Neural crest cell (in vitro differentiated cells): ENCODE results near the gene JAK2. TPM values are rescaled to one million over a fixed set of nuclear protein-coding genes. Genes with fewer than 3 reads are reported as not detected.
A peak's percentile ranks its signal among the peaks of the same experiment; 100 is the strongest.

Source experiments
- DNase-seq: peaks from one replicate; pipeline ENCODE4 v3.0.0; 2021; ENCODE audit warnings: low read depth, mixed read lengths, low spot score
- H3K27ac Mint-ChIP-seq: one replicate; pipeline ENCODE4 v1.8.0; 2021; ENCODE audit warnings: mild to moderate bottlenecking, mixed read lengths; ENCODE audit not compliant: unreplicated experiment
- H3K27me3 Mint-ChIP-seq: 2 replicates; pipeline ENCODE4 v1.8.0; 2021; ENCODE audit warnings: low read depth, mild to moderate bottlenecking, mixed read lengths
- H3K36me3 Mint-ChIP-seq: 2 replicates; pipeline ENCODE4 v1.8.0; 2021; ENCODE audit warnings: low read depth, mild to moderate bottlenecking, mixed read lengths
- H3K4me1 Mint-ChIP-seq: 2 replicates; pipeline ENCODE4 v1.8.0; 2021; ENCODE audit warnings: mixed read lengths
- H3K4me3 Mint-ChIP-seq: one replicate; pipeline ENCODE4 v1.8.0; 2021; ENCODE audit warnings: mild to moderate bottlenecking, mixed read lengths
- H3K9me3 Mint-ChIP-seq: 2 replicates; pipeline ENCODE4 v1.8.0; 2021; ENCODE audit warnings: mixed read lengths
- long read RNA-seq: library from polyadenylated mRNA; unstranded; transcript quantifications from one replicate; pipeline ENCODE4 v2.0.0, GENCODE V29; 2020
- total RNA-seq: library from RNA; stranded (reverse); gene quantifications from 2 replicates; pipeline ENCODE4 v1.2.1, GENCODE V29; 2021
- TF ChIP-seq, protein P1 (sequence below): fragments of 200-600 bp; sonication (generic); conservative IDR thresholded peaks from 2 replicates; pipeline ENCODE4 v1.5.0; 2021; ENCODE audit warnings: antibody characterized with exemption, mild to moderate bottlenecking

Gene JAK2
- 5.0 and 5.7 TPM in 2 replicates for total RNA-seq
- long read RNA-seq, partial matches to known transcripts: 1 of 2 reads
- long read RNA-seq, other reads (novel, unspliced or antisense): 1 of 2 reads

DNA sequence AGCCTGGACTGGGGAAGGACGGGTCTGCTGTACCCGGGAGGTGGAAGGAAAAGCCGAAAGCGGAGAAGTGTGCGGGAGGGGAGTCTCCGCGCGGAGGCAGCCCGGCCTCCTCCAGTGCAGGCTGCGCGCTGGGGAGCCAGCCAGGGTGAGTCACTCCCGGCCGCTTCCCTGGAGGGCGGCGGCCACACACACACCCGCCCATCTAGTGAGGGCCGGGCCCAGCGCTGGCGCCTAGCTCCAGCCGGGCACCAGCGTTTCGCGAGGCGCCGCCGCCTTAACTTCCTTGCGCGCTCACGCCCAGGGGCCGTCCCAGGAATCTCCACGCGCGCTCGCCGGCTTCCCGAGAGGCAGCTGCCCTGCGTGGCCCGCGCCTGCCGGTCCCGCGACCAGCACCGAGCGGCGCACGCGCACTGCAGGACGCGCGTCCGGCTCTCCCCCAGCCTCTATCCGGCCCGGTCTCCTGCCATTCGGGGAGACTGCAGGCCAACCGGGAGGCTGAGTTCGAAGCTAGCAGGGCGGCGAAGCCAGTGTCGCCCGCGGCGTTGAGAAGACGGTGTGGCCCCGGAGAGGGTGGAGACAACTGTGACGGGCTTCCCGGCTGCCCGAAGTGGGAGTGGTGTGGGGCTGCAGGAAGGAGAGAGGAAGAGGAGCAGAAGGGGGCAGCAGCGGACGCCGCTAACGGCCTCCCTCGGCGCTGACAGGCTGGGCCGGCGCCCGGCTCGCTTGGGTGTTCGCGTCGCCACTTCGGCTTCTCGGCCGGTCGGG is at the start of gene JAK2:
JAK2 (plus strand) TSS at position 652 of the 765 bp plus-strand sequence. CDS start 36,716 bp downstream, outside the sequence.
- DNase-seq: peak; percentile 80
- TF ChIP-seq, protein P1, sequence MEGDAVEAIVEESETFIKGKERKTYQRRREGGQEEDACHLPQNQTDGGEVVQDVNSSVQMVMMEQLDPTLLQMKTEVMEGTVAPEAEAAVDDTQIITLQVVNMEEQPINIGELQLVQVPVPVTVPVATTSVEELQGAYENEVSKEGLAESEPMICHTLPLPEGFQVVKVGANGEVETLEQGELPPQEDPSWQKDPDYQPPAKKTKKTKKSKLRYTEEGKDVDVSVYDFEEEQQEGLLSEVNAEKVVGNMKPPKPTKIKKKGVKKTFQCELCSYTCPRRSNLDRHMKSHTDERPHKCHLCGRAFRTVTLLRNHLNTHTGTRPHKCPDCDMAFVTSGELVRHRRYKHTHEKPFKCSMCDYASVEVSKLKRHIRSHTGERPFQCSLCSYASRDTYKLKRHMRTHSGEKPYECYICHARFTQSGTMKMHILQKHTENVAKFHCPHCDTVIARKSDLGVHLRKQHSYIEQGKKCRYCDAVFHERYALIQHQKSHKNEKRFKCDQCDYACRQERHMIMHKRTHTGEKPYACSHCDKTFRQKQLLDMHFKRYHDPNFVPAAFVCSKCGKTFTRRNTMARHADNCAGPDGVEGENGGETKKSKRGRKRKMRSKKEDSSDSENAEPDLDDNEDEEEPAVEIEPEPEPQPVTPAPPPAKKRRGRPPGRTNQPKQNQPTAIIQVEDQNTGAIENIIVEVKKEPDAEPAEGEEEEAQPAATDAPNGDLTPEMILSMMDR: peak; percentile 52
- no peaks in the 10 kb centered on the region for H3K36me3 Mint-ChIP-seq
- peak within 1 kb of the TSS; percentile 95 for H3K27ac Mint-ChIP-seq
- H3K4me1 Mint-ChIP-seq: peaks cover 19% of the 10 kb centered on the region
- H3K9me3 Mint-ChIP-seq: no peaks in the 10 kb centered on the region
- H3K4me3 Mint-ChIP-seq: peak within 1 kb of the TSS; percentile 91
- peaks cover 3% of the 10 kb centered on the region for H3K27me3 Mint-ChIP-seq

DNA sequence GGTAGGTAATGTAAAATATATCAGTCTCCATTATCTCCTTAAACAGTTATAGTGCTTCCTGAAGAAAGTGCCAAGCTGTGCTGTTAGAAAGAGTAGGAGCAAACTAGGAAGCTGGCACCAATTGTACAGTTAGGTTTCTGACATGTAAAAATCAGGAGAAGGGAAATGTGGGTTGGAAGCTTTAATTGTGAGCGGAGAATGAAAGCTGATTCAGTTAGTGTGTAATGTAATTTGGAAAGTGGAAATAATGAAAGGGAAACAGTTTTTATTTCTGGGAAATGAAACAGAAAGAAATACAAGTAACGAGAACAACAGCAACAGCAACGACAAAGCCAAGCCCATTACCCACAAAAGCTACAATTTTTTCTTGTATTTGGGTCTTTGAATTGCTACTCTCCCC is 48.8 kb upstream of the JAK2 start:
- H3K9me3 Mint-ChIP-seq: no peaks in the 10 kb centered on the region
- no peaks in the 10 kb centered on the region for H3K27me3 Mint-ChIP-seq
- TF ChIP-seq, protein P1: no peak
- no peaks in the 10 kb centered on the region for H3K36me3 Mint-ChIP-seq
- no peak for DNase-seq
- H3K27ac Mint-ChIP-seq: no peak overlapping the region
- no peaks in the 10 kb centered on the region for H3K4me1 Mint-ChIP-seq
- H3K4me3 Mint-ChIP-seq: no peak overlapping the region

DNA sequence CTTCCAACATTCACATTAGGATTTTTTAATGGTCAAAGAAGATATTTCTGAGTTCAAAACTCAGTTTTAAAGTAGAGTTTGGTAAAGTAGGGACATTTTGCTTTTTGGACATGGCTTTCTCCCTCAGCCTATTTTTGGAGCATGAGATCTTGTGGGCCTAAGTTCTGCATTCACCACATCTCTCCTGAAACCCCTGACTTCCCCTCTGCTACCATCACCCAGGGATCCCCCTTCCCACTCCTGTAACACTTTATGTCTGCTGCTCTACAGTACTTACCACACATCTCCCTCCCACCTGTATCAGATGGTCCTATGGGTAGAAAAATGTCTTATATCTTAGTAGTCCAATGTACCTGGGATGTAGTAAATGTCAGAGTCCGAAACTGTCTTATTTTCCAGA is 48.2 kb upstream of the JAK2 start:
- DNase-seq: no peak
- H3K4me1 Mint-ChIP-seq: no peaks in the 10 kb centered on the region

DNA sequence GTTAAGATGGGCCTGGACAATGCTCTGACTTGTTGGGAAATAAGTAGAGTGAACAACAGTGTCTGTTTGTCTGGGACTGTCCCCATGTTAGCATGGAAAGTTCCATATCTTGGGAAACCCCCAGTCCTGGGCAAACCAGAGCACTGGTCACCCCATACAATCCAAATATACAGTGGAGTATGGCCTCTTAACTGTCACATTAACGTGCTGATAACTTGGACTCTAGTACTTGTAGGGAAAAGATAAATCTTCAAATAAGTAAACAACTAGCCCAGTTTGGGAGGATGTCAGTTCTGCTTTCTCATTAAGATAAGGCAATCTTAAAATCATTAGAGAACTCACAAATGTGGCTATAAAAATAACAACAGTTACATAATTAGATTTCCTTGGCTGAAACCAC is 47.6 kb upstream of the JAK2 start:
- TF ChIP-seq, protein P1: no peak
- Mint-ChIP-seq H3K36me3 (no peaks in the 10 kb centered on the region), H3K4me1 (no peaks in the 10 kb centered on the region), H3K27ac (no peak overlapping the region), H3K27me3 (no peaks in the 10 kb centered on the region), H3K4me3 (no peak overlapping the region), H3K9me3 (no peaks in the 10 kb centered on the region)
- DNase-seq: no peak

More for the DNA sequence above, 48.2 kb upstream of the JAK2 start:
- H3K4me3 Mint-ChIP-seq: no peak overlapping the region
- TF ChIP-seq, protein P1: no peak
- H3K27ac Mint-ChIP-seq: no peak overlapping the region
- no peaks in the 10 kb centered on the region for H3K27me3 Mint-ChIP-seq
- H3K36me3 Mint-ChIP-seq: no peaks in the 10 kb centered on the region
- H3K9me3 Mint-ChIP-seq: no peaks in the 10 kb centered on the region

DNA sequence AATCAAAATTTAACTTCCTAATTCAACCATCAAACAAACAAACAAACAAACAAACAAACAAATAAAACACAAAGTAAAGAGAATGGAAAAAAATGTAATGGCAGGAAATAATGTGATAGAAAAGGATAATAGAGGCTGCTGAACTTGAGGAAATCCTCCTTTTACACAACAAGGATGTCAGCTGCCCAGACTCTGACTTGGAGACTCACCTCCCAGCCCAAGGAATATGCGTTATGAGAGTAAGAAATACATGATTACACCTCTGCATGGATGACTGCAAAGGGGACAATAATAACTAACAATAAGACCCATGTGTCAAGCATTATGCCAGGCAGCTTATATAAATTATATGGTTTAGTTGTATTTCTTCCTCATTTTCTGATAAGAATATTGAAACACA is 46.6 kb upstream of the JAK2 start:
- Mint-ChIP-seq H3K27me3 (no peaks in the 10 kb centered on the region), H3K4me1 (no peaks in the 10 kb centered on the region), H3K36me3 (no peaks in the 10 kb centered on the region), H3K27ac (no peak overlapping the region), H3K4me3 (no peak overlapping the region), H3K9me3 (no peaks in the 10 kb centered on the region)
- TF ChIP-seq, protein P1: no peak
- no peak for DNase-seq
